Stimulated activated CD8-positive, alpha-beta memory T cell treated with anti-CD3 and anti-CD28 coated beads, Interleukin-12 subunit alpha, Interleukin-12 subunit beta, amount 100 ng/mL, for 24 hours (primary cell): ENCODE measurements around the gene ROPN1B.

Experiments
- DNase-seq: peaks from one replicate; pipeline ENCODE4 v3.0.0-alpha.2; 2020; ENCODE audit errors: extremely low read depth

Gene ROPN1B

GRCh38 chr3:126026761-126027160 is 57.8 kb downstream of the ROPN1B start:
- no peak for DNase-seq

- DNase-seq = no peak
These were observed 59.1 kb downstream of the ROPN1B start for GRCh38 chr3:126028096-126028495.

- DNase-seq = no peak
These were observed 60.3 kb downstream of the ROPN1B start for GRCh38 chr3:126029241-126029640.

- DNase-seq = no peak
These were observed 61.5 kb downstream of the ROPN1B start for GRCh38 chr3:126030455-126030854.

- no peak for DNase-seq
These were observed 63.0 kb downstream of the ROPN1B start for GRCh38 chr3:126031981-126032471.
